Endothelial cell of umbilical vein (primary cell): Measurements from ENCODE around the gene NMS. TPM values are rescaled to one million over a fixed set of nuclear protein-coding genes. Genes with fewer than 3 reads are reported as not detected.

Experiments used
- BruUV-seq: library from RNA; stranded (reverse); fragments of 400-500 nt; replicated peaks from 2 replicates; lab custom pipeline; 2021; lab: Mats Ljungman, UMichigan
- CTCF ChIA-PET: fragments of 300-600, 350-600 bp; sonication (Branson Sonifier 250); formaldehyde crosslinking; loops from one replicate; lab custom pipeline; 2021; ENCODE audit warnings: antibody characterized with exemption, inconsistent platforms; lab: Charles Lee
- POLR2A ChIA-PET: fragments of 300-600, 350-600 bp; sonication (Branson Sonifier 250); formaldehyde crosslinking; loops from one replicate; lab custom pipeline; 2021; ENCODE audit warnings: antibody characterized with exemption, inconsistent platforms; lab: Charles Lee
- DNase-seq: peaks from one replicate; pipeline ENCODE4 v3.0.0-alpha.2; 2011; ENCODE audit warnings: low read depth, low spot score
- FAIRE-seq: peaks from 2 replicates; lab custom pipeline; 2011; peaks lifted over from hg19 to GRCh38; lab: Jason Lieb, UNC
- H2AFZ ChIP-seq: 2 replicates; pipeline ENCODE4 v1.6.0; 2012; ENCODE audit warnings: low read depth, low read length, control low read depth, inconsistent platforms
- H3K27ac ChIP-seq: 2 replicates; pipeline ENCODE4 v1.5.1; 2011; ENCODE audit warnings: low read depth, mild to moderate bottlenecking, control low read depth, low read length, moderate library complexity; ENCODE audit not compliant: insufficient read depth
- H3K27me3 ChIP-seq, 2 experiments: 2 replicates each; pipeline versions ENCODE4 v1.6.0 to v1.6.1; 2011; ENCODE audit warnings: low read length in 2 of 2, mixed read lengths in 1 of 2; ENCODE audit not compliant: control insufficient read depth in 2 of 2, insufficient read depth in 2 of 2
- H3K36me3 ChIP-seq, 2 experiments: 2 replicates in 1 of 2; 3 replicates in 1 of 2; pipeline ENCODE4 v1.5.1; 2011; ENCODE audit warnings: low read length in 2 of 2, mild to moderate bottlenecking in 1 of 2, moderate library complexity in 1 of 2; ENCODE audit not compliant: control insufficient read depth in 2 of 2, insufficient read depth in 2 of 2; ENCODE audit errors: extremely low read depth in 1 of 2
- H3K4me1 ChIP-seq: 3 replicates; pipeline ENCODE4 v1.5.1; 2011; ENCODE audit warnings: mild to moderate bottlenecking, low read length; ENCODE audit not compliant: control insufficient read depth, insufficient read depth; ENCODE audit errors: extremely low read depth
- H3K4me2 ChIP-seq: 2 replicates; pipeline ENCODE4 v1.6.1; 2011; ENCODE audit warnings: low read length, control low read depth, mixed read lengths; ENCODE audit not compliant: insufficient read depth
- H3K4me3 ChIP-seq, 3 experiments: fragments of 200-600 bp in 1 of 3; sonication (generic), shearing (Covaris generic) in 1 of 3; replicated peaks in 1 of 3; 2 replicates each; pipeline ENCODE4 v1.5.1; 2011 to 2016; ENCODE audit warnings: control low read depth in 3 of 3, low read length in 3 of 3, mild to moderate bottlenecking in 2 of 3, inconsistent platforms in 1 of 3, low read depth in 1 of 3, moderate library complexity in 1 of 3; ENCODE audit not compliant: insufficient read depth in 1 of 3
- H3K79me2 ChIP-seq: 2 replicates; pipeline ENCODE4 v1.6.0; 2012; ENCODE audit warnings: low read length, inconsistent platforms; ENCODE audit not compliant: control insufficient read depth, insufficient read depth
- H3K9ac ChIP-seq: replicated peaks from 2 replicates; pipeline ENCODE3; 2011; ENCODE audit warnings: low read length, control low read depth; ENCODE audit not compliant: insufficient read depth; ENCODE audit errors: extremely low read depth
- H3K9me1 ChIP-seq: replicated peaks from 3 replicates; pipeline ENCODE4 v1.6.0; 2011; ENCODE audit warnings: mild to moderate bottlenecking, low read length; ENCODE audit not compliant: control insufficient read depth, insufficient read depth; ENCODE audit errors: extremely low read depth
- H3K9me3 ChIP-seq: replicated peaks from 2 replicates; pipeline ENCODE4 v1.5.1; 2012; ENCODE audit warnings: low read length, inconsistent platforms; ENCODE audit not compliant: control insufficient read depth, insufficient read depth
- H4K20me1 ChIP-seq: replicated peaks from 2 replicates; pipeline ENCODE3; 2011; ENCODE audit warnings: mild to moderate bottlenecking, low read length; ENCODE audit not compliant: control insufficient read depth, insufficient read depth; ENCODE audit errors: extremely low read depth
- CTCF ChIP-seq, 2 donors: IDR thresholded peaks; 1 replicate in 1 of 2; 2 replicates in 1 of 2; pipeline ENCODE4 v1.5.1; 2011; ENCODE audit warnings: low read length in 2 of 2, mild to moderate bottlenecking in 2 of 2, moderate library complexity in 2 of 2, control low read depth in 1 of 2, inconsistent platforms in 1 of 2, low read depth in 1 of 2; ENCODE audit not compliant: insufficient read depth in 1 of 2; ENCODE audit errors: extremely low read depth in 1 of 2
- FOS ChIP-seq: IDR thresholded peaks from 2 replicates; pipeline ENCODE4 v1.6.1; 2011; ENCODE audit warnings: mild to moderate bottlenecking, low read length, moderate library complexity, borderline replicate concordance; ENCODE audit not compliant: insufficient read depth
- GATA2 ChIP-seq: IDR thresholded peaks from 2 replicates; pipeline ENCODE4 v1.7.0; 2011; ENCODE audit warnings: low read depth, mild to moderate bottlenecking, moderate library complexity, mixed read lengths, low read length; ENCODE audit not compliant: insufficient read length, insufficient read depth
- JUN ChIP-seq: IDR thresholded peaks from 2 replicates; pipeline ENCODE4 v1.6.1; 2011; ENCODE audit warnings: borderline replicate concordance, low read depth; ENCODE audit not compliant: insufficient read length, insufficient read depth
- MAX ChIP-seq: IDR thresholded peaks from 2 replicates; pipeline ENCODE4 v1.6.1; 2011; ENCODE audit not compliant: insufficient read depth, insufficient read length
- MYC ChIP-seq: IDR thresholded peaks from one replicate; pipeline ENCODE4 v1.6.1; 2011; ENCODE audit warnings: mild to moderate bottlenecking, low read depth, low read length
- POLR2A ChIP-seq: IDR thresholded peaks from 2 replicates; pipeline ENCODE4 v1.6.1; 2012; ENCODE audit warnings: low read depth, mild to moderate bottlenecking, control low read depth, low read length
- POLR2AphosphoS5 ChIP-seq: IDR thresholded peaks from 2 replicates; pipeline ENCODE4 v1.6.1; 2012; ENCODE audit warnings: low read depth, mild to moderate bottlenecking, control low read depth, low read length, moderate library complexity; ENCODE audit not compliant: insufficient read depth
- dilution Hi-C: fragments of 300-500 bp; cut with MboI; formaldehyde crosslinking; loops from one replicate; pipeline ENCODE4 v1.15.0; 2019; ENCODE audit warnings: low sequenced_read_pairs; ENCODE audit not compliant: extremely low pct_ligation_motif_present
- intact Hi-C: fragments of 100-400 bp; cut with micrococcal nuclease; formaldehyde crosslinking; loops from one replicate; pipeline ENCODE4 v1.10.0; 2022
- polyA plus RNA-seq, 4 experiments: library from polyadenylated mRNA; depleted of rRNA in 3 of 4; stranded (reverse) in 3 of 4; unstranded in 1 of 4; fragments of >200 nt; gene quantifications; 2 replicates each; pipeline versions ENCODE4 v1.2.1 to v1.2.3, GENCODE V29; 2011 to 2012; ENCODE audit warnings: missing spikeins in 1 of 4
- total RNA-seq: library from RNA; stranded (reverse); gene quantifications from 2 replicates; pipeline ENCODE4 v1.2.3, GENCODE V29; 2021

The NMS gene
- total and polyA plus RNA-seq, 2 donors (not counting 3 experiments of a cell fraction or from before 2014, with no cell fraction given), result not detected

- CTCF ChIA-PET, result no interaction called here
- intact Hi-C loops, result no loop called here
- Histone ChIP-seq H3K4me1 (no peaks in the 10 kb centered on the region), H3K9me1 (no peaks in the 10 kb centered on the region), H3K27me3 (peaks cover 0 to 1% of the 10 kb centered on the region in 2 experiments), H3K9ac (no peak overlapping the region), H3K79me2 (no peaks in the 10 kb centered on the region), H3K9me3 (no peaks in the 10 kb centered on the region), H3K4me2 (no peak overlapping the region), H4K20me1 (no peaks in the 10 kb centered on the region), H3K4me3 (no peak overlapping the region), H3K36me3 (no peaks in the 10 kb centered on the region), H3K27ac (no peak overlapping the region), H2AFZ (no peak overlapping the region)
- no peak for TF ChIP-seq MYC
- TF ChIP-seq CTCF (IDR thresholded peaks at IDR 0.05; ENCODE audit: extremely low read depth in 1 of 2, insufficient read depth in 1 of 2, low read depth in 1 of 2, low read length in 2 of 2), result no peak
- no peak for TF ChIP-seq POLR2AphosphoS5
- no peak for TF ChIP-seq MAX
- TF ChIP-seq POLR2A, result no peak
- no peak for TF ChIP-seq FOS
- DNase-seq (no peak), FAIRE-seq (no peak)
- dilution Hi-C loops, result no loop called here
- POLR2A ChIA-PET, result no interaction called here
- BruUV-seq, result no TSS peak
These were observed 24.4 kb downstream of the NMS start for GRCh38 chr2:100494712-100495111.

GRCh38 chr2:100502782-100503181 lies 32.5 kb downstream of the NMS start:
- DNase-seq (no peak), FAIRE-seq (no peak)
- Histone ChIP-seq H3K9me3 (no peaks in the 10 kb centered on the region), H3K9ac (no peak overlapping the region), H3K4me1 (no peaks in the 10 kb centered on the region), H3K4me3 (no peak overlapping the region), H3K27ac (no peak overlapping the region), H3K36me3 (no peaks in the 10 kb centered on the region), H3K27me3 (no peaks in the 10 kb centered on the region), H4K20me1 (no peaks in the 10 kb centered on the region), H3K9me1 (no peaks in the 10 kb centered on the region), H3K4me2 (no peak overlapping the region), H3K79me2 (no peaks in the 10 kb centered on the region), H2AFZ (no peak overlapping the region)
- no TSS peak for BruUV-seq
- ChIA-PET CTCF (no interaction called here), POLR2A (no interaction called here)
- TF ChIP-seq POLR2A (no peak), GATA2 (no peak), JUN (no peak), CTCF (IDR thresholded peaks at IDR 0.05; ENCODE audit: extremely low read depth in 1 of 2, insufficient read depth in 1 of 2, low read depth in 1 of 2, low read length in 2 of 2) (no peak), MAX (no peak), POLR2AphosphoS5 (no peak), FOS (no peak), MYC (no peak)
- dilution Hi-C loops, result no loop called here
- intact Hi-C loops, result no loop called here
